ENCODE data around the gene LRRTM4. TPM values are rescaled to one million over a fixed set of nuclear protein-coding genes. Genes with fewer than 3 reads are reported as not detected.

The LRRTM4 gene
- polyA plus RNA-seq, 1 experiment = not detected

DNA sequence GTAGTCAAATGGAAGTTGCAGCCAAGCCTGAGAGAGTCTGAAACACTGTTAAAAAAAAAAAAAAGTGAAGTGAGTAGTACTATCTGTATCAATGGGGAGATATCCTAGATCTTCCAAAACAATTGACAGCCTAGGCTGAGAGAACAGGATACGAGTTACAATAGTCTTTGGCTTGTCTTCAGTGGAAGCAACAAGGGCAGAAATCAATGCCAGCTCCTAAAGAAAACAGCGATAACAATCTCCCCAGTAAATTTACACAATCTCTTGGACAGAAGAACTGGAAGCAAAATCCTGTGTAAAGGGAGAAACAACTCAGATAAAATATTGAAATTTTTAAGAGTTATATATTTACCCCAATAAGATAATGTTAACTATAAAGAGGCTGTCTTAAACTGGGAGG is 508.7 kb downstream of the LRRTM4 start:
- Histone ChIP-seq H3K4me3 (ENCODE audit: low read depth, low read length) (no peak overlapping the region), H3K27me3 (ENCODE audit: control insufficient read depth, insufficient read depth, low read length) (no peaks in the 10 kb centered on the region), H3K36me3 (ENCODE audit: control insufficient read depth, insufficient read depth, low read length) (no peaks in the 10 kb centered on the region)
- ChIA-PET POLR2A (no interaction called here), CTCF (no interaction called here)
- TF ChIP-seq, protein P1, sequence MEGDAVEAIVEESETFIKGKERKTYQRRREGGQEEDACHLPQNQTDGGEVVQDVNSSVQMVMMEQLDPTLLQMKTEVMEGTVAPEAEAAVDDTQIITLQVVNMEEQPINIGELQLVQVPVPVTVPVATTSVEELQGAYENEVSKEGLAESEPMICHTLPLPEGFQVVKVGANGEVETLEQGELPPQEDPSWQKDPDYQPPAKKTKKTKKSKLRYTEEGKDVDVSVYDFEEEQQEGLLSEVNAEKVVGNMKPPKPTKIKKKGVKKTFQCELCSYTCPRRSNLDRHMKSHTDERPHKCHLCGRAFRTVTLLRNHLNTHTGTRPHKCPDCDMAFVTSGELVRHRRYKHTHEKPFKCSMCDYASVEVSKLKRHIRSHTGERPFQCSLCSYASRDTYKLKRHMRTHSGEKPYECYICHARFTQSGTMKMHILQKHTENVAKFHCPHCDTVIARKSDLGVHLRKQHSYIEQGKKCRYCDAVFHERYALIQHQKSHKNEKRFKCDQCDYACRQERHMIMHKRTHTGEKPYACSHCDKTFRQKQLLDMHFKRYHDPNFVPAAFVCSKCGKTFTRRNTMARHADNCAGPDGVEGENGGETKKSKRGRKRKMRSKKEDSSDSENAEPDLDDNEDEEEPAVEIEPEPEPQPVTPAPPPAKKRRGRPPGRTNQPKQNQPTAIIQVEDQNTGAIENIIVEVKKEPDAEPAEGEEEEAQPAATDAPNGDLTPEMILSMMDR (IDR thresholded peaks at IDR 0.05; ENCODE audit: insufficient read depth, low read depth, low read length) = no peak
- no peak for DNase-seq (ENCODE audit: low read depth)

DNA sequence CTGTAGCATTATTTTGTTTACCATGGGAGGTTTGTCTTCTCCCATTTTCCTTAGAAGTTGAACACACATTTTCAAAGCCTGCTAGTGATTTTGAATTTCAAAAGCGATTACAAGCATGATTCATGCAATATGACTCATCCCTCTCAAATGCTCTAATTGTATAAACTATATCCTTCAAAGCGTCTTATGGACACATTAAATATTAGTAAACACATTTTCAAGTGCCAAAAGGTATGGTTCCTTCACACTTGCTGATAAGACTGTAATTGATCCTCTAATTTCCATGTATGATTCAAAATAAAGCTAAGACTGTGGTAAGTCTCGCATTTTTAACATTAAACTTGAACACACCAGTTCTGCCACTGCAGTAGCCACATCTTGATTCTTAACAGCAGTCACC is 512.9 kb downstream of the LRRTM4 start:
- DNase-seq (ENCODE audit: low read depth) = no peak
- POLR2A ChIA-PET = no interaction called here
- no peaks in the 10 kb centered on the region for H3K36me3 ChIP-seq (ENCODE audit: control insufficient read depth, insufficient read depth, low read length)

DNA sequence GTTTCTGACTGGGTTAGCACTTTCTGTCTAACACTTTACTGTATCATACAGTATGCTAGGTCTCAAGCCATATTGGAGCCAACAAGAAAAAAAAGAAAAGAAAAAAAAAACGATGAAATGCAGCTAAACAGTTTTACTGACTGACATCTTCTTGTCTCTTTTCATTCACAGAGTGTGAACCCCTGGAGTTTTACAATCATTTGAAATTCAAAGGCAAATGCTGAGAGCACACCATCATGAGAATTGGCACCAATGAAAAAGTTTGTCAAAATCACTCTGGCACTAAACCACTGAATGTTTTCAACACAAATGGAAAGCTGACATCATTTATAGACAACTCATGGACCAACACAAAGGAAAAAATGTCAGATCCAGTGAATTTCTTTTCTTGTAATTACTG is 513.3 kb downstream of the LRRTM4 start:
- no peak overlapping the region for H3K4me3 ChIP-seq (ENCODE audit: low read depth, low read length)
- ChIA-PET POLR2A (no interaction called here), CTCF (no interaction called here)
- H3K27me3 ChIP-seq (ENCODE audit: control insufficient read depth, insufficient read depth, low read length) = no peaks in the 10 kb centered on the region
- DNase-seq (ENCODE audit: low read depth) = no peak
- no peaks in the 10 kb centered on the region for H3K36me3 ChIP-seq (ENCODE audit: control insufficient read depth, insufficient read depth, low read length)
- TF ChIP-seq, protein P1 (IDR thresholded peaks at IDR 0.05; ENCODE audit: insufficient read depth, low read depth, low read length) = no peak

More for the DNA sequence above, 512.9 kb downstream of the LRRTM4 start:
- TF ChIP-seq, protein P1 (IDR thresholded peaks at IDR 0.05; ENCODE audit: insufficient read depth, low read depth, low read length) = no peak
- H3K4me3 ChIP-seq (ENCODE audit: low read depth, low read length) = no peak overlapping the region
- no peaks in the 10 kb centered on the region for H3K27me3 ChIP-seq (ENCODE audit: control insufficient read depth, insufficient read depth, low read length)
- CTCF ChIA-PET = no interaction called here

DNA sequence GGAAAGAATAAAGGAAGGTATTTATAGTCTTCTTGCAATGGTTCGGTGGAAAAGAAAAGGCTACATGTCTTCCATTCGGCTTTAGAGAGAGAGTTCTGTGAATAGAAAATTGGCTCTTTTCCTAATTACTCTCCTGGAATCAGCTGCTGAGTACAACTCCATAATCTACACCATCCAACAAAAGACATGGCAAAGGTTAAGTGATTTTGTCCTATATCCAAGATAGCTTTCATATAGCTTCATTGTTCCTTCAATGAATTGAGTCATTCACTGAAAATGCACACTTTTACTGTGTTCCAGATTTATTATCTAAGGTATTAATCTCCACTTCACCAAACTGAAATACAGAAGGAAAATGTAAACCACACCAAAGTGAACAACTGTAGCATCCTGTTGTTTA is 514.5 kb downstream of the LRRTM4 start:
- no peak for DNase-seq (ENCODE audit: low read depth)
- Histone ChIP-seq H3K36me3 (ENCODE audit: control insufficient read depth, insufficient read depth, low read length) (no peaks in the 10 kb centered on the region), H3K4me3 (ENCODE audit: low read depth, low read length) (no peak overlapping the region), H3K27me3 (ENCODE audit: control insufficient read depth, insufficient read depth, low read length) (no peaks in the 10 kb centered on the region)
- ChIA-PET CTCF (no interaction called here), POLR2A (no interaction called here)
- TF ChIP-seq, protein P1 (IDR thresholded peaks at IDR 0.05; ENCODE audit: insufficient read depth, low read depth, low read length) = no peak

DNA sequence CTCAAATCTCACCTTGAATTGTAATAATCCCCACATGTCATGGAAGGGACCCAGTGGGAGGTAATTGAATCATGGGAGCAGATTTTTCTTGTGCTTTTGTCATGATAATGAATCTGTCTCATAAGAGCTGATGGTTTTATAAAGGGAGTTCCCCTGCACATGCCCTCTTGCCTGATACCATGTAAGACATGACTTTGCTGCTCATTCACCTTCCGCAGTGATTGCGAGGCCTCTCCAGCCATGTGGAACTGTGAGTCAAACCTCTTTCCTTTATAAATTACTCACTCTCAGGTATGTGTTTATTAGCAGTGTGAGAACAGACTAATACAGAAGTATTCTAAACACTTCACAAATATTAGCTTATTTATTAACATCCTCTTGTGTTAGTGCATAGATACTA is 516.7 kb downstream of the LRRTM4 start:
- POLR2A ChIA-PET = no interaction called here
- TF ChIP-seq, protein P1 (IDR thresholded peaks at IDR 0.05; ENCODE audit: insufficient read depth, low read depth, low read length) = no peak

More for the DNA sequence above, 516.7 kb downstream of the LRRTM4 start:
- DNase-seq (ENCODE audit: low read depth) = no peak
- CTCF ChIA-PET = no interaction called here
- Histone ChIP-seq H3K4me3 (ENCODE audit: low read depth, low read length) (no peak overlapping the region), H3K36me3 (ENCODE audit: control insufficient read depth, insufficient read depth, low read length) (no peaks in the 10 kb centered on the region), H3K27me3 (ENCODE audit: control insufficient read depth, insufficient read depth, low read length) (no peaks in the 10 kb centered on the region)

Measured in BJ (cell line).